GM19043 (cell line): Measurements from ENCODE around the gene TBXAS1.
A peak's percentile ranks its signal among the peaks of the same experiment; 100 is the strongest.

Experiments
- ATAC-seq: cut with Tn5 transposase; IDR thresholded peaks from one replicate; pipeline ENCODE4 v1.9.1; 2021; ENCODE audit warnings: low read depth; ENCODE audit not compliant: unreplicated experiment

The TBXAS1 gene

DNA sequence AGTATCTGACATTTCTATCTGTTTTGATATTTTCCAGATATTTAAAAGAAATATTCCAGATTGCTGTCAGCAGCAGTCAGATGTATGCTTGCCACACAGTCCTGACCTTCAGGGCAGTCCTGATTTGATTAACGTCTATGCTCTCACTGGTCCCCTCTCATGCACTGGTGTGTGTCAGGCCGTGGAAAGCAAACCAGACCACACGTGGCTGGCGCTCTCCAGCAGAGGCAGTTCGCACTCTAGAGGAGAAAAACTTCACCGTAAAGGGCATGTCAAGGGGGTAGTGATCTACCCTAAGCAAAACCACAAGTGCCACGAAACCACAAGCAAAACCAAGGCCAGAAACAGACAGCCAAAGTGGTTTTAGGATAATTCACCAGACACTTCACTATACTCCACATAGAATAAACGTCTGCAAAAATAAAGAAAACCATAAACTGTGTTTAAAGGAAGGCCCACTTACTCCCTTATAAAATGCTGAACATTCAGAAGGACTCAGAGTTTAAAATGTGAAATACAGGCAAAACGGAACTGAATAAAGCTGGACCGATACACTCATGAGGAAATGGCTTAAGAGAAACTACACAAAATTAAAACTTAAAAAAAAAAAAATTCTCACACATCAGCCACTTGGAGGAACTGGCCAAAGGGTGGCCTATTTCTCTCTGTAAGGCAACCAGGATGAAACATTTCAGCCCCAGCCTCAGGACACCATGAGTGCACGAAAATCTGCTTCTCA is 207.3 kb downstream of the TBXAS1 start:
- ATAC-seq, result peak; percentile 63

DNA sequence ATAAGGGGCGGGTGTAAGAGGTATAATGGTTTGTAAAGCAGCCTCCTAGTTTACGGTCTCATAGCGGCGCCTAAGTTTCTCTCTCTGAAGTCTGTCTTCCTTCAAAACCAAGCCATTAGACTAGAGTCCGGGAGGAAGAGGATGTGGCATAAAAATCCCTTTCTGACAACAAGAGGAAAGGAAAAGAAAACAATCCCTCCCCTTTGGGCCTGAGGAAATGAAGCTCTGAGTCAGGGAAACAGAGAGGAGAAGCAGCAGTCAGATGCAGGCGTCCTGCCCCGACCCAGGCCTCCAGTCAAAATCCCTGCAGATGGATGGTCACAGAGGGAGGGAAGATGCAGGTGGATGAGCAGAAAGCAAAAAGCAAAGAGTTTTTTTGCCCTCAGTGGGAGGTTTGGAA is 210.0 kb downstream of the TBXAS1 start:
- no peak for ATAC-seq

DNA sequence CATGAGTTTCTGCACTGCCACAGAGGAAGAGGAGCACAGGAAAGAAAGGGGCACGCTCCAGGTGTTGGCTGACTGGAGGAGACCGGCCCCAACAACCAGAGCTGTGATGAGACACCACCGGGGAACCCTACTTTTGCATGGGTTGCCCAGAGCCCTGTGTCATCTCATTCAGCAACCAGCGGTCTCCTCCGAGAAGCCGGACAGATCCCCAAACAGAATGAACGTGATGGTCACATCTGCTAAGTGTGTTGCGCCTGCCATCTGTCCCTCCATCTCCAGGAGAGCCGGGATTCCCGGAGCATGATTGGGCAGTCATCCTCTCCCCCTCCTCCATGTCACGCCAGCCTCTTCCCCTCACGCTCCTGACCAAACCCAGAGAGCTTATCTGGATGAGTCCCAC is 210.8 kb downstream of the TBXAS1 start:
- ATAC-seq, result no peak

DNA sequence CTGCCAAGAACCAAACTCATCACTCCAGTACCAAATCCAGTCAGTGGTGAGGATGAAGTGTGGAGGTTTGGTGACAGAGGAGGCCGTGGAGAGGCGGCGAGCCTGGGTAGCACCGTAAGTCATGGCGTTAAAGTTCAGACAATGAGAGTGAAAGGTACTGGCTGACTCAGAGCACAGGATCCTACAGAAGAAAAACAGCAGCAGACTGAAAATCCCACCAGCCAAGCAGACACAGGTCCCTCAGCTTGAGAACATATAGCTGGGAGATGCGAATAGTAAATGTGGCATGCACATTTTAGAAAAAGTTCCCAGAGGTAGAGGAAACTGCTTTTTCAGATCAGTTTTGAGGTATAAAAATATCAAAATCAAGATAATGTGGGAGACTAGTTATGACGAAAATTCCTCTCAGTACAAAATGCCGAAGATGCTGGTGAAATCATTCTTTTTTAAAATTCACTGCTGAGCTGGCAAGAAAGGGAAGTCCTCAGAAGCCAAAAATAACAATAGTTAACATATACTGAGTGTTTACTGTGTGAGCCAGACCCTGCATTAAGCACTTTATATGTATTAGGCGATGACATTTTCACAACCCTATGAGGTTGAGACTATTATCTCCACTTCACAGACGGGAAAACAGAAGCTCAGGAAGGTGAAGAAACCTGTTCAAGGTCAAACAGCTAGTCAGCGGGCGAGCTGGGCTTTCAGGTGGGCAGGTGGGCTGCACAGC is 212.8 kb downstream of the TBXAS1 start:
- ATAC-seq, result no peak

- no peak for ATAC-seq
These were observed 213.3 kb downstream of the TBXAS1 start for GRCh38 chr7:140042386-140042670.

DNA sequence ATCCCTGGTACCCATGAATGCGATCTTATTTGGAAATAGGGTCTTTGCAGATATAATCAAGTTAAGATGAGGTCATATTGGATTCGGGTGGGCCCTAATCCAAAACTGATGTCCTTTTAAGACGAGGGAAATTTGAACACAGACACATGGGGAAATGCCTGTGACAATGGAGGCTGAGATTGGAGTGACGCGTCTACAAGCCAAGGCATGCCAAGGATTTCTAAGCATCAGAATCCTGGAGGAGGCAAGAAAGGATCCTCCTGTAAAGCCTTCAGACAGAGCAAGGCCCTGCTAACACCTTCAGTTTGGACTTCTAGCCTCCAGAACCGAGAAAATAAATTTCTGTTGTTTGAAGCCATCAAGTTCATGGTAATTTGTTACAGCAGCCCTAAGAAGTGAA is 215.2 kb downstream of the TBXAS1 start:
- no peak for ATAC-seq

DNA sequence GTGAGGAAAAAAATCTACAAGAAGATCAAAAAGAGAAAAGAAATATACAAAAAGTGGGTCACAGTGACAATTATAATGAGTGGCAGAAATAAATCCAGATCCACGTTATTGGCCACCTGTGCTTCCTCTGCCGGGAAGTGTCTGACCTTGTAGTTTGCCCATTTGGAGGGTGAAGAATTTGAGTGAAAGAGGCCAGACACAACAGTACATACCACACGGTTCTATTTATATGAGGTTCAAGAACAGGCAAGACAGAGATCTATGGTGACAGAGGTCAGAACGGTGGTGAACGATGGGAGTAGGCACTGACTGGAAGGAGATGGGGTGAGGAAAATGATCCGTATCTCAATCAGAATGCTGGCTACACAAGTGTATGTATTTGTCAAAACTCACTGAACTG is 216.6 kb downstream of the TBXAS1 start:
- no peak for ATAC-seq

DNA sequence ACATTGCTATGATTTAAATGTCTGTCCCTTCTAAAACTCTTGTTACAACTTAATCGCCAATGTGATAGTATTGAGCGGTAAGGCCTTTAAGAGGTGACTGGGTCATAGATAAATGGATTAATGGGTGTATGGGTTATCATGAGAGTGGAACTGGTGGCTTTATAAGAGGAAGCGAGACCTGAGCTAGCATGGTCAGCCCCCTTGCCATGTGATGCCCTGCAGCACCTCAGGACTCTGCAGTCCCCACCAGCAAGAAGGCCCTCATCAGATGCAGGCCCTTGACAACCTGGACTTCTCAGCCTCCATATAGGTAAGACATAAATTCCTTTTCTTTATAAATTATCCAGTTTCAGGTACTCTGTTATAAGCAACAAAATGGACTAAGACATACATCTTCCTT is 218.1 kb downstream of the TBXAS1 start:
- no peak for ATAC-seq

DNA sequence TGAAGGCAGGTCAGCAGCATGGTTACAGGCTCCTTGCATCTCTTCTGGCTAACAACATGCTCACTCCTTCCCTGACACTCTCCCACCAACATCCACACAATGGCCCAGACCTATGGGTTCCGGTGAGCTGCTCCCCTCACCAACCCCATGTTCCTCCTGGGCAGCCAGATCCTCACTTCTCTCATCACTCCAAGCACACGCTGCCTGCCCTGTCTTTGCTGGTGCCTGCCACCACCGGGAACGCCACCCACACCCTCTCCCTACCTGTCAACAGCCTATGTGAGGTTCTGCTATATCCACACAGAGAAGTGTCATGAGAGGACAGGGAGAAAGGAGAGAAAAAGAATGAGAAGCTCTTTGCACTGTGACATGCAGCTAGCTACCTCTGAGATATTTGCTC is 219.1 kb downstream of the TBXAS1 start:
- ATAC-seq, result no peak

GRCh38 chr7:140048989-140049338 is 219.9 kb downstream of the TBXAS1 start:
- no peak for ATAC-seq

GRCh38 chr7:140049339-140050024 is 220.4 kb downstream of the TBXAS1 start:
- ATAC-seq, result no peak

DNA sequence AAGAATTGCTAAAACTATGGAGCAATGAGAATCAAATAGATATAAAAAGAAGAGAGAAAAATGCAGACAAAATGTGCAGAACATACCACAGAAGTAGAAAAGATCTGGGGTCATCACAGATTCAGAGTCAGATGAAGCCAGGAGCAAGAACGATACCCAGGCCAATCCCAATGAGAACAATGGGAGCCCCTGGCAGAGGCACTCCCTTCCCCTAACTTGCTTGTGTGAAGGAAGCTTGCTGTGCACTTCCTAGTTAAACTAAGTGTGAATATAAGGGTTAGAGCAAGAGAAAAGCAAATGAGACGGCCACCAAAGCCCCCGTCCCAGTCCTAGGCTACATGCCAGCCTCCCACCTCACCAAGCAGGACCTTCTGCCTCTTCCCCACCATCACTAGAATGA is 221.0 kb downstream of the TBXAS1 start:
- no peak for ATAC-seq

DNA sequence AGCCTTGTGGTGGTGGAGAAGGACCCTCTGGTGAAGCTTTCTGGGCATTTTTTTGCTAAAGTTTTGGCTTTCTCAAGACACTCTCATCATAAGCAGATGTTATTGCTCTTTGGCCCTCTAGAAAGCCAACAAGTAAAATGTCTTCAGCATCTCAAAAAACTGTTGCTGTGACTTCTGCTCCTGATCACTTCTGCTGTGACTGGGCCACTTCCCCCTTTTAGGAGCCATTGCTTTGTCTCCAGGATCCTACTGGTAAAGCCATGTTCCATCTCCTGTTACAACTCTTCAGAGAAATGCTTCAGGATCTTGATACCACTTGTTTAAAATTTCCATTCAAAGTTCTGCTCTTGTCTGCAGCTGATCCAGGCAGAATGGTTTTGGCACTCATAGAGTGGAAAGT is 222.8 kb downstream of the TBXAS1 start:
- no peak for ATAC-seq

DNA sequence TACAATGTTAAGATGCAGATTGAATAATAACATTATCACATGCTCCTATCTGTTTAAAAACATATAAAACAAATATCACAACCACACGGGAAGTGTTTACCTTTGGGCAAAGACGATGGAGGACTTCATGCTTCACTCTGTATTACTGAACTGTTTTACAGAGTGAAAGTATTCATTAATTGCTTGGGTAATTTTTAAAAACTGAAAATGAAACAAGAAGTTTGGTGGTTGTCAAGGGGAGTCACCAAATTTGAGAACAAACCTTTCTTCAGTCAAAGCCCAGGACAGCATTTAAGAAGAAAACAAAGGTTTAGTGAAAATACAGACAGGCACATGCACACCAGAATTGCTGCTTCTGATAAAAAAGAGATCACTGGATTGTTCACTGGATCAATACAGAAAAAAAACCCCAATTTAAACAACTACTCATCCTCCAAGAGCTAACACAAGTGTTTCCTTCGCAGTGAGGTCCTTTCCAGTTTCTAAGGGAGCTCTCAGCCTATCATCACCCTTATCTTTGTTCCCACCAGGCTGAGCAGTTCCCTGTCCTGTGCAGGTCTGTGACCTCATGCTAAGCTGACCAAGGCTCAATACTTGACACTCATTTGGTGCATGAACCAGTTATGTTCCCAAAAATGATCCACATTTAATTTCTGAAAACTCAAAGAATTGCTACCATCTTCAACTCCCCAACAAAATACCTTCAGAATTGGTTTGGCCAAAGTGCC is 224.9 kb downstream of the TBXAS1 start:
- ATAC-seq, result peak; percentile 95

DNA sequence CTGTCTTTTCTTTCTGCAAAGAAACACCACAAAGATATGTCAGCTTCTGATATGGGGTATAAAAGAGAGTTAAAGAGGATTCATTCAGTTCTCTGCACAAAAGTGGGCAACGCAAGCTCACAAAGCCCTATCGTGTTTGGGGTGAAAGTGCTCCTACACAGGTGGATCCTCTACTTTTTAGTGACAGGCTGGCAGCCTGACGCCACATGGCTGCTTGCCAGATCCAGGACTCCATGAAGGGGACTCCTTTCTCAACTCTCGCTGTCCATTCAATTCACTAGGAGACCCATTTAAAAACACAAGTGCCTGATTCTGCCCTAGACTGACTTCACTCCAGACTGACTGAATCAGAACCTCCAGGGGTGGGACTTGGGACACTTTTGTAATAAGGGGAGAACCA is 225.7 kb downstream of the TBXAS1 start:
- no peak for ATAC-seq

DNA sequence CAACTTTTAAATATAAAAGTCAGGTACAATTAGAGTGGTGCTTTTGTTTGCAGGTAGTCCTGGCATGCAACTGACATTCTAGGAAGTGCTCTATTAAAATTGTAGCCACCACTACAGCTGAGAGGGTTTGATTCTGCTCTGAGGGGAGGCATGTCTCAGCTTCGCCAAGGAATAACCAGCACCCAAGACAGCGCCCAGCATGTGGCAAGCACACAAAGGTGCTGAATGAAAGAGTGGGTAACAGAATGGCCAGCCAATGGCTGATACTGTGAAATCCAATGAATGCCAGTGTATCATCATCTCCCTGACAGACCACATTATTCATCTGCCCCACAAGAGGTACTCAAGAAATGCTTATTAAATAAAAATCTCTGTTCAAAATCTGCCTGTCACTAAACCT is 226.8 kb downstream of the TBXAS1 start:
- no peak for ATAC-seq

DNA sequence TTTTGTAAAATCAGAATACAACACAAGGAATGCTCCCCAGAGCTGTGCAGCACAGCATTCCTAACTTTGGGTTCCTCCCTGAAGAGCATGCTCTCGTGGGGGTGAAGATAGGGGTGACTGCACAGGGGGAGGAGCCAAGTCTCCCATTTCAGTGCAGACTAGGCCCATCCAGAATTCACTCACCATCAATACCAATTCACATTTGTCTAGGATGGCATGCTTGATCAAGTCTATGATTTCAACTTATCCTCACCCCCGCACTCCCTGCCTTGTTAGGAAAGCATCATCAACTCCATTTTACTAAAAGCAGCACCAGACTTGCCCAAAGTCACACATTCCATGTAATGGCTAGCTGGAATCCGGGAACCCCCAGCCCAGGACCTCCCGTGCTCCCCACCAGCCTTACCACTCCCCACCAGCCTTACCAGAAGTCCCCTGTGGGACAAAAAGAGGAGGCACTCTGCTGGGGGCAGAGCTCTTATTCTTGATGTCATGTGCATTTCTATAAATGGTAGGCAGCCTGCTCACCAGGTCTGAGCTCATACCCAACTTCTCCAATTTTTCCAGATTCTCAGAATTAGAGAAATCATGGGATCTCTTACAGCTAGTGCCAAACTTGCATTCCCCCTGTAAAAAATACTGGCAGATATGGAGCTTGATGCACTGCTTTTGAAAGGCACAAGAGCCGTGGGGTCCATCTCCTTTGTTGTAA is 227.5 kb downstream of the TBXAS1 start:
- ATAC-seq, result no peak

- no peak for ATAC-seq
These were observed 228.1 kb downstream of the TBXAS1 start for GRCh38 chr7:140057143-140057535.

DNA sequence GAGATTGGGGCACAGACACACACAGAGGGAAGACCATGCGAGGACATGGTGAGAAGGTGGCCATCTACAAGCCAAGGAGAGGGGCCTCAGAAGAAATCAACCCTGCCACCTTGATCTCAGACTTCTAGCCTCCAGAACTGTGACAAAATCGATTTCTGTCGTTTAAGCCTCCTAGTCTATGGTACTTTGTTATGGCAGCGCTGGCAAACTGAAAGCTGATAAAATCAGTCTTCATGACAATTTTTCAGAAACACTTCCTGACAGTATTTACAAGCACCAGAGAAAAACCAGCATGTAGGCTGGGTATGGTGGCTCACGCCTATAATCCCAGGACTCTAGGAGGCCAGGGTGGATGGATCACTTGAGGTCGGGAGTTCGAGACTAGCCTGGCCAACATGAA is 229.5 kb downstream of the TBXAS1 start:
- no peak for ATAC-seq

GRCh38 chr7:140059273-140060242 is 230.5 kb downstream of the TBXAS1 start:
- no peak for ATAC-seq
